Effector CD8-positive, alpha-beta T cell (primary cell): ENCODE results near the gene LYRM9.
"Not testable (repeated sequence)": the region's sequence is repeated elsewhere in the genome, so short reads cannot be mapped to it uniquely, and the experiment has no call there.

Source experiments
- DNase-seq: peaks from one replicate; lab custom pipeline; 2025; lab: John Stamatoyannopoulos, UW

The LYRM9 gene

DNA sequence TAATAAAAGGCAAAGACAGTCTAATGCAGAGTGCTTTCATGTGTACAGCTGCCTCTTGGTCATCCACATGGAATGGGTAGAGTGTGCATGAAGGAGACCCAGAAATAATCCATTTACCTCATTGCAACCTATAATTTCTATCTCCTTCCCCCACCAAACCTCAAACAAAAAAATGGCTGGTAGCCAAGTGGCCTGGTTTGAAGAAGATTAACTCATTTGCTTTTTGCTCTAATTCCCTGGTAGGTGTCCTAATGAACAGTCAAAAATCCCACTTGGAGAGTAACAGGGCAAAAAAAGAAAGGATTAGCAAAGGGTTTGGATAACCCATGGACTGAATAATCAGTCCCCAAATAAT lies 13.0 kb upstream of the LYRM9 start:
- no peak for DNase-seq

GRCh38 chr17:27905447-27906225 lies 12.5 kb upstream of the LYRM9 start:
- DNase-seq = no peak

GRCh38 chr17:27904534-27905446 lies 11.6 kb upstream of the LYRM9 start:
- no peak for DNase-seq

GRCh38 chr17:27904114-27904513 lies 10.9 kb upstream of the LYRM9 start:
- no peak for DNase-seq

DNA sequence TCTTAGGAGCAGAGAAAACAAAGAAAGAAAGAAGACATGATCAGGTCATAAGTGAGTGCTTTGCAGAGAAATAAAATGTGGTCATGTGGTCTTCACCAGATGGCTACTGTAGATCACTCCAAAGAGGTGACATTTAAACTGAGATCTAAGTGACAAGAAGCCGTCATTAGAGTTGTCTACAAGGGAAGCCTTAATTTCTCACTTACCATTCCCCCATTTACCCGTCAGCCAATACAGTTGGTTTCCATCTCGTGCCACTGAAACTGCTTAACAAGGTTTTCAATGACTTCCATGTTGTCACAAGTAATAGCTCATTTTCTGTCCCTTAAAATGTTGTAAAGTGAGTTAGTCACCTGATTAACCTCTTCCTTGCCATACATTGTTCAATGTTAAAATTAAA lies 6.4 kb upstream of the LYRM9 start:
- DNase-seq = no peak

- DNase-seq = no peak
These were observed 4.9 kb upstream of the LYRM9 start for GRCh38 chr17:27898096-27898495.

DNA sequence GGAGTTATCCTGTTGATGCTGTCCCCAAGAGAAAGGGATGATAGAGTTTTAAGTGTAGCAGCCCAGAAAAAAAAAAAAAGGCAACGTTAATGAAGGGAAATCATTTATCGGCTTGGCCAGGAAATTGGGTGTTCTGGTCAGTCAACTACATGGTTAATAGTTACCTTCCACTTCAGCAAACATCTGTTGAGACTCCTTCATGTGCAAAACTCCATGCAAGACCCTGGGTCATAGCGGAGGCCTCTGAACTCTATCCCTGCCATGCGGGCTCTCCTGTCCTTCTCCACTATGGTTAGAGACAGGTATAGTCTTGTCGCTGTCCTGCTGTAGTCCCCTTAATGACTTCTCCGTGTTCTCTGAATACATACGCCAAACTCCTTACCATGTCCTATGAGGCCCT lies 3.5 kb upstream of the LYRM9 start:
- DNase-seq = no peak

DNA sequence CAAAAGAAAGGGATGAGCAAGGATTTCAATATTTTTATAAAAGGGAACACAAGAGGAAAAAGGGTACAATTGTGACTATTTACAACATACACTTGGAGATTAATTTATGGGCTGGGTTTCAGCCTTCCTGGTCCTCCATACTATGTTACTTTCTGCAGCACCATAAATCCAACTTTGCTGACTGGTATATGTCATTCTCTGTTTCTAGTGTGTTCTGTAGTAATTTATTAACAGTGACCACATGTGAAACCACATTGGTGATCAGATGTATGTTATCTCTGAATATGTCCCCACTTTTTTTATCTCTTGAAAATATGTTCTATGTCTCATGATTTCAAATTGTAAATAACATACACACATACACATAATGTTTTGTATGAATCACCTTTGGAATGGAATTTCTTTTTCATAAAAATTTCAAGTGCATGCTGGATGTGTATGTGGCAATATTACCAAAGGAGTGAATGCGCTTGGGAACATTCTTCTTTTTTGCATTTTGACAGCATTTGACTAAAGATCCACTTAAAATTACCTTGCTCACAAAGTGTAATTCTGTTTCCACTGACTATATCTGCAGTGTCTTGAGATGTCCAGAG lies 2.9 kb upstream of the LYRM9 start:
- no peak for DNase-seq

GRCh38 chr17:27895123-27895895 lies 2.1 kb upstream of the LYRM9 start:
- no peak for DNase-seq

DNA sequence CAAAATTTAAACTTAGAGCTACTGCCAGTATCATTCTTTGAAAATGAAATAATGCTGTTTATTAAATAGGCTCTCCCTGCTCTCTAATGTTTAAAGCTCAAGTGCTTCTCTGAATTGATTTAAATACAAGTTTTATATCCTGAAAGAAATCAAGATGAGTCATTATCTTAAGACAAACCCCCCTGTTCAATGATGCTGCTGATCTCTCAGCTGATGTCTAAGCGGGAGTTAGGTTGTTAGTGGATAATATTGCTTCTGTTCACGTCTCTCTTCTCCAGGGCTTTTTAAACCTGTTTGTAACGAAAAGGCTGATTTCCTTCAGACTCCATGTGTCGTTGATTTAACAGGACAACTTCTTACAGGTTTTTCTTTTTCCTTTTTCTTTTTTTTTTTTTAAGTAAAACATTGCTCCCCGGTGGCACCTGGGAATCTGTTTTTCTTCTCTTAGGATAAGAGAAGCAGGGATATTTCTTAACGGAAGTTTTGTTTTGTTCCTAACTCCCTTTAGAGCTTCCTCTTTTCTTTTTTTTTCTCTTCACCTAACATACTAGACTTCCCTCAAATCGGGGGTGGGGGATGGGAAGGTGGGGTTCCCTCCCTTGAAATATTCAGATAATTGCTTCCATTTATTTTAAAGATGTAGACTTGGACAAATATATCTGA lies 807 bp upstream of the LYRM9 start:
- no peak for DNase-seq

GRCh38 chr17:27892542-27892865 lies 661 bp downstream of the LYRM9 start:
- DNase-seq = no peak

GRCh38 chr17:27891841-27892240 lies 1.3 kb downstream of the LYRM9 start:
- DNase-seq = no peak

DNA sequence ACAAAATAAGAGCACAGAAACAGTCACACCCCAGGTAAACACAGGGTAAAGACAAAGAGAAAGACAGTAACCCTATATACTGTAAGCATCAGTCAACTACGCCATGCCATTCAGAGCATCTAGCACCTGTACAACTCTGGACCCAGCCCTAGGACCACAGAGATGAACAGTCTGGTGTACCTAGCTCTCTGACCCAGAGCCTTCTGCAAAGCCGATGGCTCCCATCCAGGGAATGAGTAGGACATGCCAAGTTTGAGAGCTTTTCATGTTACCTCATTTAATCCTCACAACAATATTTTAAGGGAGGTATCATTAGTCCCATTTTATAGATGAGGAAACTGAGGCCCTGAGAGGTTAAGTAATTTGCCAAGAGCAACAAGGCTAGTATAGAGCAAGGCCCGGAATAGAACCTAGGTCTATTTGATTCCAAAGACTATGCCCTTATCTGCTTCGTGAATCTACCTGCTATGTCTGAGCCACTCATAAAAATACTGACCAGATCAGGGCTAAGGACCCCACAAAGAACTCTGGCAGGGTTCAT lies 3.4 kb downstream of the LYRM9 start:
- DNase-seq = no peak

- DNase-seq = no peak
These were observed 4.2 kb downstream of the LYRM9 start for GRCh38 chr17:27888945-27889344.

DNA sequence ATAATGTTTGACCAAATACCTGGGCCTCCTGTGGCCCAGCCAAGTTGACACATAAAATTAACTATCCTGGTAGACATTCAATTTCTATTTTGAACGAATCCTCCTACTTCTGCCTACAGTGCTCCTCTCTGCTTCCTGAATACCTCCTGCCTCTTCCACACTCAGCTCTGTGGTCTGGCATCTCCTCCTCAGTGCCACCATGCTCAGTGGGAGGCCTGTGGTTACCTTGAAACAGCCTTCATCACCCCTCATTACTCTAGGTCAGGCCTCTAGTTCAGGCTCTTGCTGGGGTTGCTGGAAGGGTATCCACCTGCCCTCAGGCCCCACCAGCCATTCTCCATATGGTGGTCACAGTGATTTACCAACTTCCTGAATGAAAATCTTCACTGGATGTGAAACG lies 5.1 kb downstream of the LYRM9 start:
- no peak for DNase-seq

GRCh38 chr17:27886348-27886906 lies 6.7 kb downstream of the LYRM9 start:
- not testable (repeated sequence) for DNase-seq

DNA sequence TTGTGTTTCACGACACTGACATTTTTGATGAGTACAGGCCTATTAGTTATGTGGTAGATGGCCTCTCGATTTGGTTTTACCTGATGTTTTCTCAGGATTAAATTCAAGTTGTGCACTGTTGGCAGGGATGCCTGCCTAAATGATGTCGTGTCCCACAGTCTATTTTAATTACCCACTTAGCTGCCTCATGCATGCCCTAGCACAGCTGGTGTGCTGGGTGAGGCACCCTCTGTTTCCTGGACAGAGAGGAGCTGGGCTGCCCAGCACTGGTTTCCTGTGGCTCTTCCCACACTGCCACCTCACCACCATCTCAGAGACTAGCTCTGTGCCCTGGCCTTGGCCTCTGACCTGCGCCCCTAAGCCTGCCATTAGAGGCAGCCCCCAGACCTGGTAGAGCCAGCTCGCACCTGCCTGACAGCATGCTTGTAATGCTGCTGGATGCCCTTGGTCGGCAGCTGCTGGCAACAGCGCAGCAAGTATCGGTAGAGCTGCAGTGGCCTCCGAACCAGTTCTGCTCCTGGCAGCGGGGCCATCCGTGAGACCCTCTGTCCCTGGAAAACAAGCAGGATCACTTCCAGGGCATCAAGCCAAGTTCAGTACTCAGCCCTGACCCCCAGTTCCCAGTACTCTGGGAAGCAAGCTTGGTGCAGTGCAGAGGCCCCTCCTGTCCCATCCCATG lies 10.9 kb downstream of the LYRM9 start:
- no peak for DNase-seq

DNA sequence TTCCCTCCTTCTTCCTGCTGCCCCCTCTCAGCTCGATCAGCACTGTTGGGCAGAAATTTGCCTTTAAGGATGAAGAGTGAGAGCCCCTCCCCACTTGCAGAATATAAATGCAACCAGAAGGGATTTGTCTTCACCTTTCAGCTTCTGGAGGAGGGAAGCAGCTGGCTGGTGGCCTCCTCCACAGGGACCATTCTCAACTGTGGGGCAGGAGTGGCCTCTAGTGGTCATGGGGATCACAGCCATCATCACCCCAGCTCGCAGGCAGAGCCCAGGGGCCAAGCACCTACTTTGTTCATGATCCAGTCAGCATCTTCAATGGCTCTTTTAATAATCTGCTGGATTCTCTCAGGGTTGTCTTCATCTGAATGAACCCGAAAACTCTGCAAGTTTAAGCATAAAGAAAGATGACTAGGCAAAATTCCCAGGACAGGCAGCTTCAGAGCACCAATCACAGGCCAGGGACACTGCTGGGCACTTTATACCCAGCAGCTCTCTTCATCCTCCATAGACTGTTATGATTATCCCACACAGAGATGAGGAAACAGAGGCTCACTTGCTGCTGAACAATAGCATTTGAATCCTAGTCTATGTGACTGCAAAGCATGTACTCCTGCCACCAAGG lies 13.1 kb downstream of the LYRM9 start:
- DNase-seq = peak; percentile 33

DNA sequence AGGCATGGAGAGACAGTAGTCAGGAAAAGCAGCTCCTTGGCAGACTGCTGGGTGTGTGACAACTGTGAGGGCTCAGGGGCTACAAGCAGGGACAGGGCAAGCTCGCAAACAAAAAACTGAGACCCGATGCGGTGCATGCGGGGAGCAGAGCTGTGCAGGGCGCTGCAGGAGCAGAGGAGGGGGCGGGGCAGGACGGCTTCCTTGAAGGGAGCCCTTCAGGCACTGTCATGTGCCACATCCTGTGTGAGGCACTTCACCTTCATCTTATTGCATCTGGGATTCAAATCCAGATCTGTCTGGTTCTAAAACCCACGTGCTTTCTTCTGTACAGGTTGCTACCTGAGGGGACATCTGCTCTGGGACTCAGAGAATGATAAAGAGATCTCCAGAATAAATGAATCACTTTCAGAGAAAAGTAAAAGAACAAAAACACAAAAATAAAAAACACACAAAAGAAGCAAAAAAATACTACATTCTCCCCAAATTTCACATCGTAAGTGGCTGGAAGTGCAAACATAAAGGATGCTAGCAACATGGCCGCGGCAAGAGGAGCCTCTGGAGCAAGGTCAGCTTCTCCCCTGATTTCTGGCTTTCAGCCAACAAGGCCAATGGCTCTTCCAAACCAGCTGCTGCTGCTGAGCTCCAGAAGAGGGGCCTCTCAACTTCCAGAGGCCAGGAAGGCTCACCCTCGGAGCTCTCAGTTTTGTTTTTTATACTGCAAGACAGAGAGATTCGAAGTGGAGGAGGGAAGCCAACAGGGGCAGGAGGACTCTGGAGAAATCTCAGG lies 14.2 kb downstream of the LYRM9 start:
- DNase-seq = no peak
